H7 (cell line): ENCODE results near the gene CFHR5. TPM values are rescaled to one million over a fixed set of nuclear protein-coding genes. Genes with fewer than 3 reads are reported as not detected.

ENCODE experiments used
- DNase-seq: peaks from one replicate; pipeline ENCODE4 v3.0.0; 2012
- H3K27me3 ChIP-seq: 2 replicates; pipeline ENCODE4 v1.6.0; 2011; ENCODE audit warnings: mild to moderate bottlenecking, low read length; ENCODE audit not compliant: control insufficient read depth, insufficient read depth
- H3K36me3 ChIP-seq: replicated peaks from 2 replicates; pipeline ENCODE4 v1.5.1; 2011; ENCODE audit warnings: low read length; ENCODE audit not compliant: control insufficient read depth, insufficient read depth
- H3K4me3 ChIP-seq: 2 replicates; pipeline ENCODE4 v1.5.1; 2011; ENCODE audit warnings: low read depth, mild to moderate bottlenecking, control low read depth, low read length, moderate library complexity; ENCODE audit not compliant: insufficient read depth
- total RNA-seq: library from RNA; depleted of rRNA; stranded (reverse); fragments of >200 nt; shearing (Covaris generic); gene quantifications from 2 replicates; pipeline ENCODE4 v1.2.3, GENCODE V29; 2014; rRNA removed

CFHR5 gene
- total RNA-seq, 1 experiment from 2014 or later = not detected

- Histone ChIP-seq H3K27me3 (no peaks in the 10 kb centered on the region), H3K4me3 (no peak overlapping the region), H3K36me3 (no peaks in the 10 kb centered on the region)
- DNase-seq = no peak
Observed at GRCh38 chr1:197042676-197043341, 65.5 kb downstream of the CFHR5 start.

DNA sequence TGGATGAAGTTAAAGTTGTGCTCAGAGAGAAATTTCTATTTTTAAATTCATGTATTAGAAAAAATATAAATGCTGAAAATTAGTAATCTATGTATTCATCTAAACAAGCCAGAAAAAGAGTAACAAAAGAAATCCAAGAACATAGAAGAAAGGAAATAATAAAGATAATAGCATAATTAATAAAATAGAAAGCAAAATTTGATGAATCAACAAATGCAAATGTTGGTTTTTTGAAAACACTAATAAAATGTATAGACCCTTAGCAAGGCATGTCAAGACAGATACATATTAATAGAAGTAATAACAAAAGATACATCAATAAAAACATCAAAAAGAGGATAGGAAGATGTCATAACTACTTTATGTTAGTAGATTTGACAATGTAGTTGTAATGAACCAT is 71.7 kb downstream of the CFHR5 start:
- Histone ChIP-seq H3K36me3 (no peaks in the 10 kb centered on the region), H3K27me3 (no peaks in the 10 kb centered on the region), H3K4me3 (no peak overlapping the region)
- DNase-seq = no peak

Other genes with a start within 250 kb of the CFHR5 start
- 0.87 and 3.0 TPM in 2 replicates for gene CFHR3, start 202.7 kb upstream of the CFHR5 start, total RNA-seq
- gene CFHR1, start 157.8 kb upstream of the CFHR5 start, total RNA-seq = not detected in 2 replicates
- gene CFHR4, start 89.5 kb upstream of the CFHR5 start, total RNA-seq = 0.30 TPM in 1 of 2 replicates, not detected in the other
- not detected in 2 replicates for gene CFHR2, start 33.8 kb upstream of the CFHR5 start, total RNA-seq
- not detected in 2 replicates for gene F13B, start 89.7 kb downstream of the CFHR5 start, total RNA-seq
- 48.3 and 65.0 TPM in 2 replicates for gene ASPM, start 169.1 kb downstream of the CFHR5 start, total RNA-seq
- 7.3 and 10.8 TPM in 2 replicates for gene ZBTB41, start 223.7 kb downstream of the CFHR5 start, total RNA-seq